ENCODE data around the gene STXBP1. TPM values are rescaled to one million over a fixed set of nuclear protein-coding genes. Genes with fewer than 3 reads are reported as not detected.
A peak's percentile ranks its signal among the peaks of the same experiment; 100 is the strongest.

STXBP1 gene
- total and polyA plus RNA-seq, 9 of the 15 experiments (the other 6 are each of a cell fraction or from before 2014, with no cell fraction given): 4.6 to 35.1 (median 9.7) TPM

GRCh38 chr9:127698985-127699670 lies 87.1 kb downstream of the STXBP1 start (continued):
- TF ChIP-seq HNRNPH1 (optimal IDR thresholded peaks at IDR 0.05; ENCODE audit: low read depth, low read length) (no peak), HLTF (IDR thresholded peaks at IDR 0.05) (no peak; the same call in 1 of the 2 replicates), AFF1 (IDR thresholded peaks at IDR 0.05; ENCODE audit: low read depth in 1 of 2, partially characterized antibody in 2 of 2) (no peak), POLR2B (IDR thresholded peaks at IDR 0.05; ENCODE audit: low read depth, partially characterized antibody) (peak; percentile 84), ZFP30 (CRISPR knock-in tag; IDR thresholded peaks at IDR 0.05; ENCODE audit: borderline replicate concordance) (no peak), NFRKB (IDR thresholded peaks at IDR 0.05; ENCODE audit: low read depth) (peak; percentile 85; the same call in 1 of the 2 replicates), REST (IDR thresholded peaks at IDR 0.05; ENCODE audit: borderline replicate concordance) (no peak), REST (CRISPR knock-in tag; IDR thresholded peaks at IDR 0.05; ENCODE audit: low read depth) (peak; percentile 82), YBX1 (IDR thresholded peaks at IDR 0.05) (no peak), CREM (IDR thresholded peaks at IDR 0.05; ENCODE audit: low read depth) (peak; percentile 73), GTF3C2 (IDR thresholded peaks at IDR 0.05; ENCODE audit: borderline replicate concordance, extremely low read depth, insufficient read length) (peak; percentile 22), SAP30 (IDR thresholded peaks at IDR 0.05; ENCODE audit: borderline replicate concordance, insufficient read depth, low read depth, low read length, poor library complexity, severe bottlenecking) (no peak)

Data from K562 (cell line).